Activated naive CD8-positive, alpha-beta T cell treated with anti-CD3 and anti-CD28 coated beads, Interleukin-2, amount 50 U/mL, for 16 hours (primary cell): Measurements from ENCODE around the gene JPT1.
"Not testable (repeated sequence)": the region's sequence is repeated elsewhere in the genome, so short reads cannot be mapped to it uniquely, and the experiment has no call there.

Experiments
- DNase-seq: peaks from one replicate; pipeline ENCODE4 v3.0.0-alpha.2; 2020; ENCODE audit warnings: low read depth, low spot score

The JPT1 gene

DNA sequence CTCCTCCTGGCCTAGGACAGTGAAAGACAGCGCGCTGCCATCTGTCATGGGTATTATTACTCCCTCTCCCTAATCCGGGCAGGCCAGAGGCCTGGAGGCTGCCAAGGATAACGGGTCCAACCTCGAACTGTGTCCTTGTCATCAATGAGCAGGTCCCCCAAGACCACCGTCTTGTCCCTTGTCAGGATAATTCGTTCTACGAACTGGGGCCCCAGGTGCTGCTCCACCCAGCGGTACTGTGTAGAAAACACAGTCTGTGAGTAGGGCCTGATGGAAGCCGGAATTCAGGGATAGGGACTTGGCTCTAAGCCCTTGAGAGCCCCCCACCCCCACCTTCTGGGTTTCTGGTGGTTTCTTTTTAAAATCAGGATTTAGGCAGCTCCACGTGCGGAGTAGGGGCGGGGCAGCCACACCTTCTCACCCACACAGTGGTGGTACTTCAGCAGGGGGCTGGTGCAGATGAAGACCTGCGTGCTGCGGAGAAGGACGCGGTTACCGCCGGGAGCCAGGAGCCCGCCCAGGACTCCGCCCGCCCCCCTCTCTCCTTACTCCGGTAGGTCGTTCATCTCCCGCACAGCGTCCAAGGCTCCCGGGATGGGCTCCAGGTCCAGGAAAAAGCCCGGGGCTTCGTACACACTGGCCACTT, 23.6 kb downstream of the JPT1 start:
- DNase-seq: no peak

DNA sequence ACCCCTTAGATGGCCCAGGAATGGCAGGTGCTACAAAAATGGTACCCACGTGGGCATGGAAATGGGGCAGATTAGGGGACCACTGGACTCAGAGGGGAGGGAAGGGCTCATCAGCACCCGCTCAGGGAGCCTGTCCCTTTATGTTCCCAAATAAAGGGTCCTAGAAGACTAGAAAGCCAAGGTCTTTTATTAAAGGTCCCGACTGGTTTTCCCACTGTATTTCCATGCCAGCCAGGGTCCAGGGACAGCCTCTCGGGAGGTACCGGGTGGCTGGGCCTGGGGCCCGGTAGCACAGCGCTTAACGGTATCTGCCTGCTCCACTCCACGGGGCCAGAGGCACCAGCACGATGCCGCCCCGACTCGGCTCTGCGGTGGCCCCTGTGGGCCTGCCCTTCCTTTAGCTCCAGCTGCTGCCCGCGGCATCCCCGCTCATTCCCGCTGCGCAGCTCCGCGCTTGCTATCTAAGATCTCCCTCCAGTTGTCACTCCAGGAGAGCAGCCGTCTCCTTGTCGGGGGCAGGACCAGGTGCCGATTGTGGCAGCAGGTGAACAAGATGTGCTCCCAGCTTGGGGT, 24.2 kb downstream of the JPT1 start:
- DNase-seq: no peak

DNA sequence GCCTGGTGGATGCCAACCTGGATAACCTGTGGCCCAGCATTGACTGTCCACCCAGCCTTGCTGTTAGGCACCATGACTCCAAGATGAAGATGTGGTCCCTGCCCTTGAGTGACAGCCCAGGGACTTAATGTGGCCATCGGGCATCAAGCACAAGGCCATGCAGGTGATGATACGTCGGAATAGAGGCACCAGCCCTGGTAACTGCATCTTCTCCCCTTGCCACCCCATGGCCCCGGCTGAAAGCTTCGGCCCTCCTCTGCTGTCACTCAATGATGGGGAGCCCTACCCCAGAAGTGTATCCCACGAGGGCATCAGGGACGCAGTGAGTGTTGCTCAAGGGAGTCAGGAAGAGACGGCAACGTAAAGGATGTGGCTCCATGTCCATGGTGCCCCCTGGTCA, 24.7 kb downstream of the JPT1 start:
- no peak for DNase-seq

DNA sequence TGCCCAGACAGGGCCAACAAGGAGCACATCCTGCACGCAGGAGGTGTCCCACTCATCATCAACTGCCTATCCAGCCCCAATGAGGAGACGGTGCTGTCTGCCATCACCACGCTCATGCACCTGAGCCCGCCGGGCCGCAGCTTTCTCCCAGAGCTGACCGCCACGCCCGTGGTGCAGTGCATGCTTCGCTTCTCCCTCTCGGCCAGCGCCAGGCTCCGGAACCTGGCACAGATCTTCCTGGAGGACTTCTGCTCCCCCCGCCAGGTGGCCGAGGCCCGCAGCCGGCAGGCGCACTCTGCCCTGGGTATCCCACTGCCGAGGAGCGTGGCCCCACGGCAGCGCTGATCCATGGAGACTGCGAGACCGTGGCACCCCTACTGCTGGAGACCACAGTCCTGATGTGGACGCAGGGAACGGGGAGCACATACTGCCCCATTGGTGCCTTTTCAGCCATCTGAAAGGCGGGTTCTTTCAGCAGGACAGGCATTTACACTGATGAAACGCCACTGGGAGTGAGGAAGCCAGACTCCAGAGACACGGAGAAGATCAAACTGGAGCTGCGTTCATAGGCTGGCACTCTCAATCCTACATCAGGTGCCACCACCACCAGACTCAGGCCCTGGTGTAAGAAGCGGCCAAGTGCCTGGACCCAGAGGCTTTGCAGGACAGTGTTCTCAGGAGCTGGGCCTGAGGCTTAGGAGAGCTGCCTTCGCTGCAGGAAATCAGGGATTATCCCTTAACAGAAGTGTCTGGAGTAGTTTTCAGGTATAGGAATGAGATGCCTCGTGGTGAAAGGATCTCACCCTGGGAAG, 25.4 kb downstream of the JPT1 start:
- DNase-seq: no peak

DNA sequence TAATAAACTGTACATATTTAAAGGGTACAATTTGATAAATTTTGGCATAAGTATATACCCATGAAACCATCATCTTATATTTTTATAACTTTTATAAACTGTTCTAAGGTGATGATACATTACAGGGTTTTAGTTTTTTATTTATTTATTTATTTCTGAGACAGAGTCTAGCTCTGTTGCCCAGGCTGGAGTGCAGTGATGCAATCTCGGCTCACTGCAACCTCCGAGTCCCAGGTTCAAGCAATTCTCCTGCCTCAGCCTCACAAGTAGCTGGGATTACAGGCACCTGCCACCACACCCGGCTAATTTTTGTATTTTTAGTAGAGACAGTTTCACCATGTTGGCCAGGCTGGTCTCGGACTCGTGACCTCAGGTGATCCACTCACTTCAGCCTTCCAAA, 26.4 kb downstream of the JPT1 start:
- DNase-seq: not testable (repeated sequence)

DNA sequence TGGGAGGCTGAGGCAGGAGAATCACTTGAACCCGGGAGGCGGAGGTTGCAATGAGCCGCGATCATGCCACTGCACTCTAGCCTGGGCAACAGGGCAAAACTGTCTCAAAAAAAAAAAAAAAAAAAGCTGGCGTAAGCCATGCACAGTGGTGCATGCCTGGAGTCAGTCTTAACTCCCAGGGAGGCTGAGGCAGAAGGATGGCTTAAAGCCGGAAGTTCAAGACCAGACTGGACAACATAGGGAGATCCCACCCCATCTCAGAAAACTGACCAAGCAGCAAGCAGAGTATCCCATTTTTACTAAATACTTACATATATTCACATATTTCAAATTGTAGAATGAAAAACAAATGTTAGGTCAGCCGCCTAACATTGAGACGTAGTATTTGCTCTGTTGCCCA, 27.4 kb downstream of the JPT1 start:
- no peak for DNase-seq

DNA sequence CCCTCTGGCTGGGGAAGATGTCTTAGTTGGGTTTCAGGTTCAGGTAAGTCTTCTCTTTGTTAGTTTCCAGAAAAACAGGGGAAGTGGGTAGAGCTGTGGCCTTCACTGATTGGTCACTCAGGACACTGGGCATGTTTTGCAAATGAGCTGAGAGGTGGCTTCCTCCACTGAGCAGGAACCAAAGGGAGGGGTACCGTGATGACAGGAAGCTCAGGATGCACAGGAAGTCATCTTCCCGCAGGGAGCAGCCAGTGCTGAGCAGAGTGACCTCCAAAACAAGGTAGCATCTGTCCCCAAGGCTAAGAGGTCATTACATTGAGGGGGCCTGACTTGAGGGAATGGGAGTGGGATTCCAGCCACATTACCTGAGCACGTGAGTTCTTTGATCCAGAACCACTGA, 28.3 kb downstream of the JPT1 start:
- DNase-seq: no peak

DNA sequence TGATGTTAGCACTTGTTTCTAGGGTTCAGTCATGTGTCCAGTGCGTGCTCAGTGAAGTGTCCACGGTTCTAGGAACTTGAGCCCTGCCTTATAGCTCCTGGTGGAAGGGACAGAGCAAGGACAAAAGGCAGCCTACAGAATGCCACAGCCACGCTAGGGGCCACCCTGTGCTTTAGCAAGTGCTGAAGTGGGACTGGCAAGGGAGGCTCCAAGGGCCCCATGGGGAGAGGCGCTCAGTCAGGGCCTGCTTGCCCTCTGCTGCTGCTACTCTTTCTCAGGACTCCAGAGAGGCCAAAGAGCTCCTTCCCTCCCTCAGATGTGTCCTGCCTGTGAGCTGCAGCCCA, 29.5 kb downstream of the JPT1 start:
- DNase-seq: no peak

DNA sequence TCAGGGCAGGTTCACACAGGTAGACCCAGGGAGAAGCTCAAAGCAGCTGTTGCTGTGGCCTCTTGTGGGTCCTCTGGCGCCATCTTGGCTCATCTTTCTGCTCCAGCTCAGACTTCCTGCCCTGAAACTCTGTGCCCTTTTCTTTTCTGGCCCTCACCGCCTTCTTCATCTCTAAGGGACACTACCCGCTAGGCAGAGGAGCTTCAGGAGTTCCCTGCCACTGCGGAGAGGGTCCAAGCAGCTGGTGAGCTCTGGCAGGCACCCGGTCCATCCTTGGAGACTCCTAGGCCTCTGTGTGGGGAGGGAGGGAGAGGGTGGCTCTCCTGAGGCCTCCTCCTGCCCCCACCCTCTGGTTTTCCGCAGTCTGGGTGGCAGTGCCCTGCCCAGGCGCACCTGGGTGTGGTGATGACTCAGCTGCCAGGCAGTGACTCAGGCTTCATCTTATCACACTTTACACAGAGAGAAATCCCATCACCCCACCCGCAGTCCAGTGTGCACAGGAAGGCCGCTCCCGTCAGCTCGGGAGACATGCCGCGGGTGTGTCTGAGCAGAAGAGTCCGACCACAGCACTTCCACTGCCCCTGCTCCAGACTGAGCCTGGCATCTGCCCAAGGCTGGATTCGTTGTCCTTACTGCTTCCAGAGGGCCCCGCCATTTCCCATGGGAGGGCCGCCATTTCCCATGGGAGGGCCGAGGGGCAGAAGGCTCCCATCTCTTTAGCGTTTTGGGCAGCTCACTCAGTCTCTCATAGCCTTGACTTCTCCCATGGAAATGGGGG, 30.1 kb downstream of the JPT1 start:
- peak; percentile 33 for DNase-seq

DNA sequence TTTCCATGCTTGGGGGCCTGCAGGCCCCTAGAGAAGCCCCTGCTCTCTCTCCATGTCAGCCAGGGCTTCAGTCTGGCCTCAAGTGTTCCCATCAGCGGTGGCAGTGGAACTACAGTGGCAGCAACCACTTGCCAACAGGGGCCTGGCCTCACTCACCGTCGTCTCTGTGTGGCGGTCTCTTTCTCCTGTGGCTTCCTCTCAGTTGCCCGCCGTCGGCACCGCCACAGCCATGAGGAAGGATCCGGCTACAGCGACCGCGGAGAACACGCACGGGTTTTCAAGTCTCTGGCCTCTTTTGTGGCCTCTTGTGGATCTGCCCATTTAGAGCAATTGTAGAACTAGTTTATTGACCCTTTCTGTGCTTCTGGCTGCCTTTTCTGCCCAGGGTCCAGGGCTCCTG, 36.0 kb downstream of the JPT1 start:
- DNase-seq: no peak

DNA sequence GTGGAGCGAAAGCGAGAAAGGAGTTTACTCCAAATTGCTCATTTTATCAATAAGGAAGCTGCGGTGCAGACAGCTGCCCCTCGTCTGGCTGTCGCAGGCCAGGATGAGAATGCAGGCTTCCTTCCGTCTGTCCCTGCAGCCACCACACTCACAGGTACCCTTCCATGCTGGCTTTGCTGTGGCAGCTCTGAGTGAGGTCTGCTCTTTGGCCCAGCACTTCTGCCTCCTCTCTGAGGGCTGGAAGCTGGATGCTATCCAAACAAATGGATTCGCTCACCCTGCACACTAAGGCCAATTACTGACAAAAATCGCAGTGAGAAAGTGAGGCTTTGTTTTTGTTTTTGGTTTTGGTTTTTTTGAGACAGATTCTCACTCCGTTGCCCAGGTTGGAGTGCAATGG, 37.6 kb downstream of the JPT1 start:
- DNase-seq: no peak

DNA sequence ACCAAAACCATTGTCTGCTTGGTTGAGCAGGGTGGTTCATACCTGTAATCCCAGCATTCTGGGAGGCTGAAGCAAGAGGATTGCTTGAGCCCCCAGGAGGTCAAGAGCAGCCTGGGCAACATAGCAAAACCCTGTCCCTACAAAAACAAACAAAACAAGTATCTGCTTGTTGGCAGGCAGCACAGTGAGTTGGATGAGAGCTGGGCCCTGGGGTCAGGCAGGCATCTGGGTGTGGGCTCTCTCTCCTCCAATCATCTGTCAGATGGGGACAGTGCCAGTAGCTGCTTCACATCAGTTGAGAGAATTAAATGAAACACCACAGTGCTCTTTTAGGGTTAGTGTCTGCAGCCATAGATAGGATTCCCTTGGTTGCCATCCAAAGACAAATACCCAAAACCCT, 38.8 kb downstream of the JPT1 start:
- DNase-seq: no peak

DNA sequence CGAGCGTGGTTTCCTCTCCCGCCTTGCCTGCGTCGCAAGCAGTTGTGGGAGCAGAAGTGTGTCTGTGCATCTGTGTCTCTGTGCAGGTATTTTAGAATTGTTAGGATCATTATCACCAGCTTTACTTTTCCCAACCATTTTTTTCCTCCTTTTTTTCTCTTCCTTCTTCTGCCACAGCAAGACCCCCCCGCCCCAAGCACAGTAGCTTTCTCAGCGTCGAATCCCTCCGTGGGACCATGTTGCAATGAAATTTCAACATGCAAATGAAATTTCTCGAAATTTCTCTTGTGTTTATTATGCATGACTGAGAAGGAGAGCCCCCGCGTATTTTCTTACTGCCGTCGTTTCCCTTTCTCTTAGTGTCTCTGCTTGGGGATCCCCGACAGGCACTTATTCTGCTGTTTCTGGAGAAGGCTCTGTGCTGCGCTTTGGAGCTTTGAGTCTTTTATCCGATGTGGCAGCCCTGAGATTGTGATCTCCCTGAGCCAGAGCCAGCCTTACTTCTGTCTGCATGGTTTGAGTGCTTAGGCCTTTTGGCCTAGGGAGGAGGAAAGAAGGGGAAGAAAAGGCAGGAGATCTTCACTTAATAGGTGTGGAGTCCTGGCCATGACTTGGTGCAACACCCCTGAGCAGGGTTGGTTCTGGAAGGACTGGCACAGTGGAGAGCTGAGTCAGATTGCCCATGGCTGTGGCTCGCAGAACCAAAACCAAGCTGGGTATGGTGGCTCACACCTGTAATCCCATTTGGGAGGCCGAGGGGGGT, 39.6 kb downstream of the JPT1 start:
- no peak for DNase-seq

DNA sequence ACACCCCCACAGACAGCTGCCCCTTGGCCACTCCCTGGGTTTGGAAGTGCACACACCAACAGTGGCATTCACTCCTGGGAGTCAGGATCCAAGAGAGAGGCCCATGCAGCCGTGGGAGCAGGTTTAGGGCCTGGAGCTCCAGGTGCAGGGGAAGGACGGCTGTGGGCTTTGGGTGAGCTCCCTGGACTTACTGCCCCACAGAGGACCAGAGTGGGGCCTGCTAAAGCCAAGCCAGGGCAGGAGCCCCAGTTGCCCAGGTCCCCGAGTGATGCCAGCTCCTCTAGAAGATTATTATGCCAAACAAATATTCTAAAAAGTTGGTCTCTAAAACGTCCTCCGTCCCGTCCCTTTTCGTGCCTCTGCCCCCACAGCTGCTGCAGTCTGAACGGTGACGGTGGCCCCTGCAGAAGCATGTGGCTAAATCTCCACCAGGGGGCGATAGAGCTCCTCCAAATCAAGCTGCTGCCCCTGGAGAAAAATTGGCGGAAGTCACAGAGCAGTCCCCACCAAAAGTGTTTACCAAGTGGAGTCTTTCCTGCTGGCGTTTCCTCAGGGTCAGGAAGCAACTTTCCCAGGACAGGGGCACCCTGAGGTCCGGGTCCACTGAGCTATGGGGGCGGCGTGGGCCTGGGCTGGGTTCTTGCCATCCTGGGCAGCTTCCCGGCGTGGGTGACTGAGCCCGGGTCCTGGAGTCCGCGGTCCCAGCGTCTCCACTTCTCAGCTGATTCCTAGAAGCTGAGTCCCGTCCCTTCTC, 40.3 kb downstream of the JPT1 start:
- DNase-seq: peak; percentile 84

DNA sequence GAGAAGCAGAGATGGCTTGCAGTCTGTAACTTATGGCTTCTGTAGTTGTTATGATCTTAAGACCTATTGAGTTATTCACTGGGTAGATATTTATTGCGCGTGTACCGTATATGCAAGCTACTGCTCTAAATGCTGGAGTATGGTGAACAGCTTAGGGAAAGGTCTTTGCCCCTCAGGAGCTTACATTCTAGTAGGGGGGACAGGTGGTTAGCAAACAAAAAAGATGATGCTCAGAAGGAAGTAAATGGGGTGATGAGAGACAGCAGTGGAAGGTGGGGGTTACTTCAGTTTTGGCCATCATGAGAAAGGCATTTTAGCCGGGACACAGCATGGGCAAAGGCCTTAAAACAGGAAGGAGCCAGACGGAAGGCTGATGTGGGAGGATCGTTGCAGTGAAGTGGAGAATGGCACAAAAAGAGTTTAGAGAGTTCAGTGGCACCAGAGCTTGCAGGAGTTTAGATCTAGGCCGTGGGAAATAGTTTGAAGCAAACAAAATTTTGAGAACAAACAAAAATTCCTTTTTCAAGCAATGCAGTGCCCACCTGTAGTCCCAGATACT, 42.5 kb downstream of the JPT1 start:
- DNase-seq: no peak

DNA sequence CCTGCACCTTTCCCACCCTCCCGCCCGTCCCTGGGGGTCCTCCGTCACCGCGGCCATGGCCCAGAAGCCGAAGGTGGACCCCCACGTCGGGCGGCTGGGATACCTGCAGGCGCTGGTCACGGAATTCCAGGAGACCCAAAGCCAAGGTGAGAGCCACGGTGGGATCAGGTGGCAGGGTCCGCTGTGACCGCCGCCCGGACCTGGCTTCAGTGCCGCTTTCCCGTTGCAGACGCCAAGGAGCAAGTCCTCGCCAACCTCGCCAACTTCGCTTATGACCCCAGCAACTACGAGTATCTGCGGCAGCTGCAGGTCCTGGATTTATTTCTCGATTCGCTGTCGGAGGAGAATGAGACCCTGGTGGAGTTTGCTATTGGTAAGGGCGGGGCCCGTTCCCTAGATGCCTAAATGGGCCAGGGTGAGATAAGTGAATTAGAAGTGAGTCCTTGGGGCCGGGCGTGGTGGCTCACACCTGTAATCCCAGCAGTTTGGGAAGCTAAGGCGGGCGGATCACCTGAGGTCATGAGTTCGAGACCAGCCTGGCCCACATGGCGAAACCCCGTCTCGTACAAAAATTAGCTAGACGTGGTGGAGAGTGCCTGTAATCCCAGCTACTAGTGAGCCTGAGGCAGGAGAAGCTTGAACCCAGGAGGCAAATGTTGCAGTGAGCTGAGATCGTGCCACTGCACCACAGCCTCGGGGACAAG, 43.9 kb downstream of the JPT1 start:
- DNase-seq: no peak

DNA sequence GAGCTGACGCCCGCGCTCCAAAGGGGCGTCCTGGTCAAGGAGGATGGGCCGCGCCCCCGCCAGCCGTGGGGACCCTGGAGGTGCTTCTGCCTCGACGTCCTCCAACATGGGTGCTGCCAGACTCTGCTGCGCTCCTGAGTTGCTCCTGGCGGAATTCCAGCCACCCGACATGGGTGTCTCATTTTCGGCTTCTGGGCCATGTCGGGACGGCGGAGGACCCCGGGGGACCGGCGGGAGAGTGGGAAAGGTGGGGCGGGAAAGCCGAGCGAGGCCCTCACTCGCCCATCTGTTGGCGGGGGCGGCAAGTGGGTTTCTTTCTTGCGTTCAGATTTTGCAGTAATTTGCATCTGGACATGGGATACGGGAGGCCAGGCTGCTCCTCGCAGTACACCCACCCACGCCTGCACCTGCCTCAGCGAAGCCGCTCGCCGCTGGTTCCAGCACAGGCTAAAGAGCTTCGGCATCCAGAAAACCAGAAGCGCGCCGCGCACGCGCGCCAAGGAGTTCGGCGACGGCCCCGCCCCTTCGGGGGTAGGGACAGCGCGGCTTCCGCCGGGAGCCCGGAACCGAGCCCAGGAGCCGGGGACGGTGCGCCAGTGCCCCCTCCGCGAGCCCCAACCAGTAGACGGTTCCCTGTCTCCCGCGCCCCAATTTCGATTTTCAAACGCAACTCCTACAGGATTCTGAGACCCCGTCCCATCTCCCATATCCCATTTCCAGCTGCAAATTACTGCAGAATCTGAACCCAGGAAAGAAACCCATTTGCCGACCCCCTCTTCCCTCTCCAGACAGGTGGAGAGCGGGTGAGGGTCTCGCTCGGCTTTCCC, 44.7 kb downstream of the JPT1 start, which contains the start of gene ARMC7:
TSS of gene ARMC7 (plus strand) at position 563 of the 827 bp plus-strand sequence. CDS start 320 bp downstream, outside the sequence.
- DNase-seq: peak; percentile 77

DNA sequence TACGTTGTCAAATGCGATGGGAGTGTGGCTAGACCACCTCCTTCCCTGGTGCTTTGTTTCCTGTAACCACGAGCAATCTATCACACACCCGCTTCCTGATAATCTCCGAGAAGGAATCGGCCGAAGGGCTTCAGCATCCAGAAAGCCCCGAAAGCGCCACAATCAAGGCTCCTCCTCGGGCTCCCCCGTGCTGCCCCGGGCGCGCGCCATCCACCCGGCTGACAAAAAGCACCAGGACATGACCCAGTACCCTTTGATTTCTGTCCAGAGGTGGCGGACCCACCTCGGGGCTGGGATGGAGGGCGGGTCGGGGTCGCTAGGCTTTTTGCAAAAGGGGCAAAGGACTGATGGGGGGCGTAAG, 45.3 kb downstream of the JPT1 start:
- no peak for DNase-seq

DNA sequence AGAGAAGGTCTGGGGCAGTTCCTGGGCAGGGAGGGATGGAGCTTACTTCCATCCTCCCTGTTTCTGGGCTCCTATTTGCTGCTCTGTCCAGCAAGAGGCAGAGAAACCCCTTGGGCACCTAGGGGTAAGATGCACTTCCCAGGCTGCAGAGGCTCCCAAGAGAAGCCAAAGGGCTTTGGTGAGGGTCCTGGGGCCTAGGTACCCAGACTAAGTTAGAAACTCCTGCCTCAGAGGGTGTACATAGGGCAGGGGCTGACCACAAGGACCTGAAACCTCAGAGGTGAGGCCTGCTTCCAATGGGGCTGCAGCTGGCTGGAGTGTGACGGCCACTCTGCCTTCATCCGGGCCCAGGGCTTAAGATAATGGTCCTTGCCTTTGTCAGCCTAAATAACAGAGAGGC, 46.1 kb downstream of the JPT1 start:
- DNase-seq: no peak
